GM18907 (cell line): ENCODE data around the gene P2RX5.

Experiments
- ATAC-seq: cut with Tn5 transposase; IDR thresholded peaks from one replicate; pipeline ENCODE4 v1.9.1; 2021; ENCODE audit warnings: mild to moderate bottlenecking, moderate library complexity; ENCODE audit not compliant: unreplicated experiment

The P2RX5 gene

GRCh38 chr17:3681565-3681964 lies 14.4 kb downstream of the P2RX5 start:
- no peak for ATAC-seq

GRCh38 chr17:3681057-3681456 lies 14.9 kb downstream of the P2RX5 start:
- no peak for ATAC-seq

DNA sequence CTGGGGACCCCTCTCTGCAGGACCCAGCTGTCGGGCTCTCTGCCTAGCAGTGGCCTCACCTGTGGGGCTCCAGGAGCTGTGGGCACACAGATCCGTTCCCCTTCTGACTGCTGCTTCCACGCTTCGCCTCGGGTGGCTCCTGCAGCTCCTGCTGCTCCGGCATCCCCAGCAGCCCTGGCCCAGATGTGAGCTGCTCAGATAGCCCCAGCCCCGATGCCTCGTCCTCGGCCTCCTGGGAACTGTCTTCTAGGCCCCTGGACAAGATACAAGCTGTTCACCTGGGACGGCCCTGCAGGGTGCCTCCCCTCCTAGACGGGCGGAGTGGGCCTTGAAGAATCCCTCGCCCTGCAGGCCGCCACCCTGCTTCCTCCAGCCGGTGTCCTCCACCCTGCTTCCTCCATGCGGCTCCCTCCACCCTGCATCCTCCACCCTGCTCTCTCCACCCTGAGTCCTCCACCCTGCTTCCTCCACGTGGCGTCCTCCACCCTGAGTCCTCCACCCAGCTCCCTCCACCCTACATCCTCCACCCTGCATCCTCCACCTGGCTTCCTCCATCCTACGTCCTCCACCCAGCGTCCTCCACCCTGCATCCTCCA lies 16.3 kb downstream of the P2RX5 start:
- ATAC-seq = no peak

DNA sequence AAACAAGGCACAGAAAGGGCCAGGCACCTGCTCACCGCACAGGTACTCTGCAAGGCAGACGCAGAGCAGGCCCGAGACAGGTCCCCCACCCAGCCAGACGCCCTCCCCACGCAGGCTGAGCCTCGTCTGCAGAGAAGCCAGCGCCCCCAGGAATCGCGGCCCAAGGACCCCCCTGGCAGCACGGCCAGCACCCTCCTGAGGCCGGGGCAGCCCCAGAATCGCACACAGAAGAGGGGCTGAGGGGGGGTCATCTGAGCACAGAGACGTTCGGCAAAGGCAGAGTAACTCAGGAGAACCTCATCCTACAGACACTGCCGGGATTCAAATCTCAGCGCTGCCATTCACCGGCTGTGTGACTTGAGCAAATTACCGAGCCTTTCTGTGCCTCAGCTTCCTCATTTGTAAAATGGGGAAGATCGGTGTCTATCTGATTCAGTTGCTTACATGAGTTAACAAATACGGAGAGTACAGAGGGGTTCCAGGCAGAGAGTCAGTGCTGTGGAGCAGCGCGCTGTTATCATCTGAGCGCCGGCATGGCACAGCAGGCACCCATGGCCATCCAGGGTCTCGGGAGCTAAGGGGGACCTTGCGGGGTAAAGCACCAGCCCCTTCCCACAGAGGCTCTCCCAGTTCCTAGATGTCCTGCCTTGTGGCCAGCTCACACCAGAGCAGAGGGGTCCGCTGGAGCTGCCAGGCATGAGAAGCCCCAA lies 17.0 kb downstream of the P2RX5 start:
- no peak for ATAC-seq

- ATAC-seq = no peak
Observed at GRCh38 chr17:3678095-3678820, 17.7 kb downstream of the P2RX5 start.

- no peak for ATAC-seq
Observed at GRCh38 chr17:3675886-3676285, 20.1 kb downstream of the P2RX5 start.

GRCh38 chr17:3672571-3672970 lies 23.4 kb downstream of the P2RX5 start:
- no peak for ATAC-seq

GRCh38 chr17:3669548-3669947 lies 26.4 kb downstream of the P2RX5 start:
- no peak for ATAC-seq

- peak; percentile 10 for ATAC-seq
Observed at GRCh38 chr17:3669085-3669347, 26.9 kb downstream of the P2RX5 start.

GRCh38 chr17:3668279-3669084 lies 27.5 kb downstream of the P2RX5 start, which contains the start of the genes EMC6 and TAX1BP3:
Gene EMC6, plus strand, starts transcription at chr17:3668812. Its CDS starts 335 bp downstream, at chr17:3669147.
Gene TAX1BP3, minus strand, starts transcription at chr17:3668578. Its CDS starts 52 bp downstream, at chr17:3668526.
- peak; percentile 83 for ATAC-seq

DNA sequence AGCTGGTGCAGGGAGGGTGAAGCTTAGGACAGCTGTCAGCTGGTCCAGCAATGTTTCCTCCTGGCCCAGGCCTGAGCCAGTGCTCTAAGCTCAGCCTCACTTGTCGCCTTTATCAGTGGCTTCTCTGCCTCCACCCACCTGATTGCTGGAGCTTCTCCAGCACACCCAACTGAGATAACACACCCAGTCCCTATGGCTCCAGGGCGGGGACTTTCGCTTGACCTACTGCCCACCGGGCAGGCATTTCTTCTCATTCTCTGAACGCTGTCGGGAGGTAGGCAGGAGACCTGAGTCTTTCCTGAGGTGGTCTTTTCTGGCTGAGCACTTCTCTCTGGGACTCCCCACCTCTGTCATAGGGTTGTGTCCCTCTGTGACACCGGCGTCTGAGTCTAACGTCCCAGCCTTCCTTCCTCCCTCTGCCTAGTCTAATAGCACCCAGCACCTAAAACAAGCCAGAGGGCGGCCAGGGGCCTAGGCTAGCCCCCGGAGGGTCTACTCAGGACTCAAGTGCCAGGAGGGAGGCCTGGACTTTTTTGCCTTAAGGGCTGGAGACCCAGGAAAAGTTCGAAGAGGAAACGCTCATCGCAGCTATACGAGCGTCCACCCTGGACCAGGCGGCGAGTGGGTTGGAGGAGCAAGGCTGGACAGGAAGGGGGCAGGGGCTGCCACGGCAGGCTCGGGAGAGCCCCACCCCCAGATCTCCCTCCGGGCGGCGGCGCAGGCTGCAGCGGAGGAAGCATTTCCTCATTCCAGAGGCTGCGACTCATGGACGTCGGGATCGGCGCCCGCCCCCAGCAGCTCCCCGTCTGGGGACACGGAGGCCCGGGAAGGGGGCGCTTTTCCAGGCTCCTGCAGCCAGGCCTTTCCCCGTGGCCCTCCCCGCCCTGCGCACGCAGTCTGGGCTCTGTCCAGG lies 28.3 kb downstream of the P2RX5 start:
- ATAC-seq = peak; percentile 11

GRCh38 chr17:3666516-3666915 lies 29.4 kb downstream of the P2RX5 start:
- no peak for ATAC-seq

DNA sequence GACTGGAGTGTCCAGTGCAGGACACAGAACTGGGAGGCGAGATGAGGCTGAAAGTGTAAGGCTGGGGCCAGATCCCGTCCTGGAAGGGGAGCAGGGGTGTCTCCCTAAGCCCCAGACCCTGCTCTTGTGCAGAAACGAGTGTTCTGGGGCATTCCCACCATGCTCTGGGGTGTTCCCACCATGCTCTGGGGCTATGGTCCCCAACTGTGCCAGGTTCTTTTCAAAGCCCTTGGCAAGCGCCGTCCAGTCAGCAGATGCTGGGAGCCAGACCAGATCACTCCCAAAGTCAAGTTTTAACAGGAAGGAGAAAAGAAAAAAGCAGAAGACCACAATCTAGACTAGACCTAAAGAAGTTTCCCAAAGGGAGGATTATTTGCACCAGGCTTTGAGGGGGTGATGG lies 30.1 kb downstream of the P2RX5 start:
- no peak for ATAC-seq

- ATAC-seq = no peak
Observed at GRCh38 chr17:3663102-3664011, 32.6 kb downstream of the P2RX5 start.

DNA sequence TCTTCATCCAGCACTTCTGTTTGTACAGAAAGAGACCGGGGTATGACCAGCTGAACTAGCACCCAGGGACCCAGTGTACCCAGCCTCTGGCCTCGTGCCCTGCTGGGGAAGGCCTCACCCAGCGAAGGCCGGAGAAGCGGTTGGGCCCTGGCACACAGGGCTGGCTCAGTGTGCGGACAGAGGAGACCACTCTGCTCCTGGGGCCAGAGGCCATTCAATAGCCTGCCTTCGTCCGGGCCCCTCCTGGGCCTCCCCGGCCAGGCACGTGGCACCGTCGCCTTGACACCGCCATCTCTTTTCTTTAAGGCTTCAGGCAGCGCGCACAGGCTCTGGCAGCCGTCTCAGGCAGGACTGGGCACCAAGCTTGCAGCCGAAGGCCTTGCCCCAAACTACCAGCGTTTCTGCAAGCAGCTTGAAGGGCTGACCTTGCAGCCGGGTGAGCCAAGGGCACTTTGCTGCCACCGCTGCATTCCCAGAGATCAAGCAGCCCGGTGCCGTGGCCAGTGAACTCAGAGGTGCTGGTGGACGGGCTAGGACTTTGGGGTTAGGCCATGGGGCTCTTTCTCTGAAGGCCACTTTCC lies 35.6 kb downstream of the P2RX5 start:
- ATAC-seq = no peak

DNA sequence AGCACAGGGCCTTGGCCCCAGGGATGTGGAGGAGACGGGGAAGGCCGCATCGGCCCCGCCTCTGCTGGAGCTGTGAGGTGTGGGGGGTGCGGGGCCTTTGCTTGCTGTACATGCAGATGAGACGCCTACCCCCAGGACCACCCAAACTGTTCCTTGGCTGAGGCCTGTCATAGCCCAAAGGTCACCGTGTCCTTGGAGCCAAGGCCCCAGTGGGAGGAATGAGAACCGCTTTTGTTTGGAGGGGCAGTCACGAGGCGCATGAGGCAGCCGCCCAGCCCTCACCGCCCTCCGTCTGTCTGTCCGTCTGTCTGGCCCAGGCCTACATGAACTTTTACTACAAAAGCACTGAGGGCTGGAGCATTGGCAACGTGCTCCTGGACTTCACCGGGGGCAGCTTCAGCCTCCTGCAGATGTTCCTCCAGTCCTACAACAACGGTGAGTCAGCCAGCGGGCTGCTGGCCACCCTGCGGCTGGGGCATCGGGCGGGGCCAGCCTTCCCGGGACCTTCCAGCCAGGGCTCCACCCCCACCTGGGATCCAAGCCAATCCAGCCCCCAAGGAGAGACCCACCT lies 36.3 kb downstream of the P2RX5 start:
- ATAC-seq = no peak

DNA sequence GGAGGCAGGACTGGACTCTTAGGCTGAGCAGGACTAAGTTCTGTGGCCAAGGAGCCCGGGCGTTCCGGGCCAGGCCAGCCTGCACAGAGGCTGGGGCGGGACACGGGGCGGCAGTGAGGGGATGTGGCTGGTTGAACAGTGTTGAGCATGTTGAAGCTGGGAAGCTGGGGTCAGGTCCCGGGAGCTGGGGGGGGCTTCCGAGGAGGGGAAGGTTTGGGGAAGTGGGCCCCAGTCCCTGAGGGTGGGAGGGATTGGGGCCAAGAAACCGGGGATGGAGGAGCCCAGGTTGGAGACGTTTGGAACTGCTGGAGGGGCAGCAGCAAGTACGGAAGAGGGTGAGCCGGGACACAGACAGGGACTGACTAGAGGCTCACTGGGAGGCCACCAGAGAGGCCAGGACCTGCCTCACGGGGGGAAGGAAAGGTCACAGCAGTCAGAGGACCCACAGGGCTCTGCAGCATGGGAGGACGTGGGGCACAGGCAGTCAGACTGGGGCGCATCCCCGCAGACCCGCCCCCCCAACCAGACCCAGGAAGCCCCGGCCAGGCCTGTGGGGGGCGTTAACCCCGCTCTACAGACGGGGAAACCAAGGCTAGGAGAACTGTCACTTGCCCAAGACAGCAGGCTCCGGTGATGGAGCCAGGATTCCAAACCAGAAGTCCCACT lies 37.0 kb downstream of the P2RX5 start:
- no peak for ATAC-seq
